ENCODE results near the gene UCHL5.
A peak's percentile ranks its signal among the peaks of the same experiment; 100 is the strongest.
"Not testable (repeated sequence)": the region's sequence is repeated elsewhere in the genome, so short reads cannot be mapped to it uniquely, and the experiment has no call there.

Gene UCHL5

GRCh38 chr1:193079187-193079586 lies 20.0 kb upstream of the UCHL5 start:
- no peak overlapping the region for H3K27ac Mint-ChIP-seq
- peaks cover 3% of the 10 kb centered on the region for H3K4me1 Mint-ChIP-seq (ENCODE audit: low read depth)
- peaks cover 27% of the 10 kb centered on the region for H3K36me3 Mint-ChIP-seq
- H3K4me3 Mint-ChIP-seq, result no peak overlapping the region
- H3K9me3 Mint-ChIP-seq (ENCODE audit: low read depth), result no peaks in the 10 kb centered on the region
- no peaks in the 10 kb centered on the region for H3K27me3 Mint-ChIP-seq

GRCh38 chr1:193077991-193078390 lies 18.8 kb upstream of the UCHL5 start:
- no peak overlapping the region for H3K27ac Mint-ChIP-seq
- H3K9me3 Mint-ChIP-seq (ENCODE audit: low read depth), result no peaks in the 10 kb centered on the region
- no peaks in the 10 kb centered on the region for H3K27me3 Mint-ChIP-seq
- no peak overlapping the region for H3K4me3 Mint-ChIP-seq
- H3K36me3 Mint-ChIP-seq, result peaks cover 26% of the 10 kb centered on the region
- peaks cover 3% of the 10 kb centered on the region for H3K4me1 Mint-ChIP-seq (ENCODE audit: low read depth)

GRCh38 chr1:193070942-193071341 lies 11.8 kb upstream of the UCHL5 start:
- Mint-ChIP-seq H3K4me3 (no peak overlapping the region), H3K9me3 (ENCODE audit: low read depth) (no peaks in the 10 kb centered on the region), H3K27me3 (no peaks in the 10 kb centered on the region), H3K27ac (peak overlapping the region; percentile 1), H3K36me3 (peaks cover 11% of the 10 kb centered on the region), H3K4me1 (ENCODE audit: low read depth) (peaks cover 50% of the 10 kb centered on the region)

GRCh38 chr1:193070386-193070753 lies 11.2 kb upstream of the UCHL5 start:
- H3K9me3 Mint-ChIP-seq (ENCODE audit: low read depth), result no peaks in the 10 kb centered on the region
- H3K4me1 Mint-ChIP-seq (ENCODE audit: low read depth), result peaks cover 52% of the 10 kb centered on the region
- no peaks in the 10 kb centered on the region for H3K27me3 Mint-ChIP-seq
- H3K4me3 Mint-ChIP-seq, result no peak overlapping the region
- H3K36me3 Mint-ChIP-seq, result peaks cover 6% of the 10 kb centered on the region
- H3K27ac Mint-ChIP-seq, result peak overlapping the region; percentile 86

- Mint-ChIP-seq H3K27me3 (no peaks in the 10 kb centered on the region), H3K36me3 (peaks cover 6% of the 10 kb centered on the region), H3K4me1 (ENCODE audit: low read depth) (peaks cover 57% of the 10 kb centered on the region), H3K9me3 (ENCODE audit: low read depth) (no peaks in the 10 kb centered on the region), H3K27ac (peak overlapping the region; percentile 86), H3K4me3 (no peak overlapping the region)
These were observed 10.7 kb upstream of the UCHL5 start for GRCh38 chr1:193069748-193070385.

GRCh38 chr1:193068013-193068412 lies 8.9 kb upstream of the UCHL5 start:
- peak overlapping the region; percentile 83 for H3K27ac Mint-ChIP-seq

GRCh38 chr1:193066606-193067005 lies 7.4 kb upstream of the UCHL5 start:
- no peak overlapping the region for H3K4me3 Mint-ChIP-seq
- H3K27me3 Mint-ChIP-seq, result no peaks in the 10 kb centered on the region
- H3K4me1 Mint-ChIP-seq (ENCODE audit: low read depth), result peaks cover 85% of the 10 kb centered on the region
- H3K27ac Mint-ChIP-seq, result peak overlapping the region; percentile 70
- no peaks in the 10 kb centered on the region for H3K9me3 Mint-ChIP-seq (ENCODE audit: low read depth)
- peaks cover 6% of the 10 kb centered on the region for H3K36me3 Mint-ChIP-seq

More at GRCh38 chr1:193068013-193068412, 8.9 kb upstream of the UCHL5 start:
- no peaks in the 10 kb centered on the region for H3K27me3 Mint-ChIP-seq
- H3K9me3 Mint-ChIP-seq (ENCODE audit: low read depth), result no peaks in the 10 kb centered on the region
- no peak overlapping the region for H3K4me3 Mint-ChIP-seq
- peaks cover 9% of the 10 kb centered on the region for H3K36me3 Mint-ChIP-seq
- H3K4me1 Mint-ChIP-seq (ENCODE audit: low read depth), result peaks cover 74% of the 10 kb centered on the region

GRCh38 chr1:193065954-193066353 lies 6.8 kb upstream of the UCHL5 start:
- Mint-ChIP-seq H3K27me3 (no peaks in the 10 kb centered on the region), H3K4me3 (no peak overlapping the region), H3K27ac (peak overlapping the region; percentile 70), H3K36me3 (peaks cover 6% of the 10 kb centered on the region), H3K4me1 (ENCODE audit: low read depth) (peaks cover 84% of the 10 kb centered on the region), H3K9me3 (ENCODE audit: low read depth) (no peaks in the 10 kb centered on the region)

- Mint-ChIP-seq H3K27me3 (no peaks in the 10 kb centered on the region), H3K4me3 (peak overlapping the region; percentile 38), H3K27ac (peak overlapping the region; percentile 51), H3K36me3 (peaks cover 8% of the 10 kb centered on the region), H3K9me3 (ENCODE audit: low read depth) (no peaks in the 10 kb centered on the region), H3K4me1 (ENCODE audit: low read depth) (peaks cover 72% of the 10 kb centered on the region)
These were observed 3.7 kb upstream of the UCHL5 start for GRCh38 chr1:193062698-193063463.

GRCh38 chr1:193060938-193061337 lies 1.8 kb upstream of the UCHL5 start:
- Mint-ChIP-seq H3K9me3 (ENCODE audit: low read depth) (no peaks in the 10 kb centered on the region), H3K36me3 (peaks cover 8% of the 10 kb centered on the region), H3K27ac (peak overlapping the region; percentile 75), H3K4me3 (peak overlapping the region; percentile 100), H3K27me3 (no peaks in the 10 kb centered on the region), H3K4me1 (ENCODE audit: low read depth) (peaks cover 73% of the 10 kb centered on the region)

GRCh38 chr1:193060406-193060805 lies 1.2 kb upstream of the UCHL5 start:
- Mint-ChIP-seq H3K36me3 (peaks cover 8% of the 10 kb centered on the region), H3K4me1 (ENCODE audit: low read depth) (peaks cover 68% of the 10 kb centered on the region), H3K27ac (peak overlapping the region; percentile 100), H3K4me3 (peak overlapping the region; percentile 100), H3K27me3 (no peaks in the 10 kb centered on the region), H3K9me3 (ENCODE audit: low read depth) (no peaks in the 10 kb centered on the region)

- Mint-ChIP-seq H3K9me3 (ENCODE audit: low read depth) (no peaks in the 10 kb centered on the region), H3K27ac (peak overlapping the region; percentile 100), H3K27me3 (no peaks in the 10 kb centered on the region), H3K4me3 (peak overlapping the region; percentile 100), H3K36me3 (peaks cover 8% of the 10 kb centered on the region), H3K4me1 (ENCODE audit: low read depth) (peaks cover 64% of the 10 kb centered on the region)
These were observed 899 bp upstream of the UCHL5 start for GRCh38 chr1:193060115-193060403.

GRCh38 chr1:193058529-193059281 lies 455 bp downstream of the UCHL5 start:
- Mint-ChIP-seq H3K36me3 (peaks cover 8% of the 10 kb centered on the region), H3K4me1 (ENCODE audit: low read depth) (peaks cover 66% of the 10 kb centered on the region), H3K4me3 (peak overlapping the region; percentile 100), H3K9me3 (ENCODE audit: low read depth) (no peaks in the 10 kb centered on the region), H3K27ac (peak overlapping the region; percentile 100), H3K27me3 (no peaks in the 10 kb centered on the region)

- Mint-ChIP-seq H3K27ac (no peak overlapping the region), H3K4me3 (no peak overlapping the region), H3K27me3 (no peaks in the 10 kb centered on the region), H3K4me1 (ENCODE audit: low read depth) (peaks cover 46% of the 10 kb centered on the region), H3K36me3 (peaks cover 5% of the 10 kb centered on the region), H3K9me3 (ENCODE audit: low read depth) (no peaks in the 10 kb centered on the region)
These were observed 4.9 kb downstream of the UCHL5 start for GRCh38 chr1:193054169-193054675.

GRCh38 chr1:193048913-193049312 lies 10.2 kb downstream of the UCHL5 start:
- not testable (repeated sequence) for H3K4me3 Mint-ChIP-seq; H3K27me3 Mint-ChIP-seq; H3K27ac Mint-ChIP-seq; H3K9me3 Mint-ChIP-seq (ENCODE audit: low read depth); H3K36me3 Mint-ChIP-seq
- H3K4me1 Mint-ChIP-seq (ENCODE audit: low read depth), result peaks cover 14% of the 10 kb centered on the region

Measured in activated naive CD8-positive, alpha-beta T cell (primary cell).